HepG2 (cell line): ENCODE measurements around the gene UBE2M. TPM values are rescaled to one million over a fixed set of nuclear protein-coding genes. Genes with fewer than 3 reads are reported as not detected.

Source experiments
- CC2D1A ChIP-seq: sonication (generic); formaldehyde crosslinking; IDR thresholded peaks from 2 replicates; pipeline ENCODE4 v1.8.1; 2023; ENCODE audit warnings: mild to moderate bottlenecking, missing genetic modification reagents
- DNMT3B ChIP-seq: conservative IDR thresholded peaks from 2 replicates; pipeline ENCODE4 v1.6.1; 2016; ENCODE audit warnings: missing biosample characterization, control low read depth
- FUBP1 ChIP-seq: sonication (generic); formaldehyde crosslinking; IDR thresholded peaks from 2 replicates; pipeline ENCODE4 v1.5.1; 2020; ENCODE audit warnings: missing genetic modification reagents, mild to moderate bottlenecking, borderline replicate concordance
- GABPA ChIP-seq, 2 experiments: IDR thresholded peaks; 2 replicates each; pipeline ENCODE4 v1.6.1; 2011 to 2016; ENCODE audit warnings: low read depth in 2 of 2, low read length in 1 of 2, missing biosample characterization in 1 of 2, missing genetic modification characterization in 1 of 2
- GABPB1 ChIP-seq: IDR thresholded peaks from 2 replicates; pipeline ENCODE4 v1.6.1; 2016; ENCODE audit warnings: mild to moderate bottlenecking, missing genetic modification reagents, moderate library complexity, missing compliant biosample characterization
- GLI4 ChIP-seq: sonication (generic); formaldehyde crosslinking; IDR thresholded peaks from 2 replicates; pipeline ENCODE4 v1.5.1; 2020; ENCODE audit warnings: missing genetic modification reagents, mild to moderate bottlenecking, moderate library complexity, borderline replicate concordance
- KDM6A ChIP-seq: IDR thresholded peaks from 2 replicates; pipeline ENCODE4 v1.6.1; 2016; ENCODE audit warnings: low read depth
- MXD1 ChIP-seq: sonication (generic); formaldehyde crosslinking; IDR thresholded peaks from 2 replicates; pipeline ENCODE4 v1.4.0; 2020; ENCODE audit warnings: mild to moderate bottlenecking, missing genetic modification reagents
- RAD21 ChIP-seq: fragments of 450-650 bp; formaldehyde crosslinking; IDR thresholded peaks from 2 replicates; pipeline ENCODE4 v1.5.0; 2020; ENCODE audit warnings: mild to moderate bottlenecking
- SIX1 ChIP-seq: sonication (generic); formaldehyde crosslinking; IDR thresholded peaks from 2 replicates; pipeline ENCODE4 v1.4.0; 2020; ENCODE audit warnings: missing genetic modification reagents, borderline replicate concordance
- SP140L ChIP-seq: sonication (generic); formaldehyde crosslinking; IDR thresholded peaks from 2 replicates; pipeline ENCODE4 v1.4.0; 2020; ENCODE audit warnings: missing genetic modification reagents, borderline replicate concordance
- STAG1 ChIP-seq: sonication (generic); formaldehyde crosslinking; IDR thresholded peaks from 2 replicates; pipeline ENCODE4 v1.4.0; 2020; ENCODE audit warnings: missing genetic modification reagents
- SYNCRIP ChIP-seq: fragments of 200-400 bp; formaldehyde crosslinking; IDR thresholded peaks from 2 replicates; pipeline ENCODE4 v1.6.1; 2018; ENCODE audit warnings: mild to moderate bottlenecking, low read depth, low read length; ENCODE audit not compliant: insufficient read depth
- TSC22D2 ChIP-seq: sonication (generic); formaldehyde crosslinking; IDR thresholded peaks from 2 replicates; pipeline ENCODE4 v1.5.1; 2020; ENCODE audit warnings: missing genetic modification reagents, mild to moderate bottlenecking, borderline replicate concordance
- YY1 ChIP-seq: IDR thresholded peaks from 2 replicates; pipeline ENCODE4 v1.6.1; 2011; ENCODE audit warnings: low read length, low read depth, moderate library complexity, mild to moderate bottlenecking; ENCODE audit not compliant: insufficient read depth, insufficient replicate concordance
- ZBTB42 ChIP-seq: sonication (generic); formaldehyde crosslinking; IDR thresholded peaks from 2 replicates; pipeline ENCODE4 v1.5.0; 2020; ENCODE audit warnings: mild to moderate bottlenecking, missing genetic modification reagents
- ZNF17 ChIP-seq: sonication (generic); formaldehyde crosslinking; IDR thresholded peaks from 2 replicates; pipeline ENCODE4 v1.5.0; 2020; ENCODE audit warnings: mild to moderate bottlenecking, missing genetic modification reagents
- ZNF264 ChIP-seq: sonication (generic); formaldehyde crosslinking; IDR thresholded peaks from 2 replicates; pipeline ENCODE4 v1.4.0; 2020; ENCODE audit warnings: missing genetic modification reagents
- ZNF883 ChIP-seq: sonication (generic); formaldehyde crosslinking; IDR thresholded peaks from 2 replicates; pipeline ENCODE4 v1.5.1; 2020; ENCODE audit warnings: mild to moderate bottlenecking, missing genetic modification reagents; ENCODE audit errors: not compliant biosample characterization
- polyA plus RNA-seq, 8 experiments: library from polyadenylated mRNA; depleted of rRNA in 3 of 8; stranded (reverse) in 7 of 8; unstranded in 1 of 8; fragments of >200 nt; fragmentation: Illumina TruSeq in 4 of 8; extraction: Trizol in 4 of 8; gene quantifications; 2 replicates each; pipeline versions ENCODE4 v1.2.1 to v1.2.3, GENCODE V29; 2011 to 2016; ENCODE audit warnings: low read depth in 4 of 8, missing spikeins in 1 of 8, mixed read lengths in 1 of 8; ENCODE audit not compliant: insufficient read depth in 1 of 8
- total RNA-seq, 5 experiments: library from RNA; depleted of rRNA; stranded (reverse); fragments of >200 nt; fragmentation: Illumina TruSeq; extraction: Trizol; gene quantifications; 2 replicates each; pipeline ENCODE4 v1.2.3, GENCODE V29; 2016; ENCODE audit warnings: low read depth in 1 of 5
- TF ChIP-seq, protein P1 (sequence below): sonication (generic); formaldehyde crosslinking; IDR thresholded peaks from 2 replicates; pipeline ENCODE4 v1.5.0; 2020; ENCODE audit warnings: mild to moderate bottlenecking, missing genetic modification reagents
- TF ChIP-seq, protein P2 (sequence below): sonication (generic); formaldehyde crosslinking; IDR thresholded peaks from 2 replicates; pipeline ENCODE4 v1.5.0; 2020; ENCODE audit warnings: missing genetic modification reagents

Gene UBE2M
- total and polyA plus RNA-seq, 2 of the 13 experiments (the other 11 are each of a cell fraction or from before 2014, with no cell fraction given): 36.2 to 50.3 TPM

GRCh38 chr19:58581227-58582141, 23.1 kb upstream of the UBE2M start (continued):
- TF ChIP-seq YY1 (no peak), SYNCRIP (no peak), MXD1 (CRISPR knock-in tag) (no peak), SP140L (CRISPR knock-in tag) (no peak), ZNF17 (no peak), GABPB1 (0 out of 2 replicates have a peak, but pooled peaks have one; percentile 21), TSC22D2 (no peak), STAG1 (peak; percentile 35), ZNF264 (CRISPR knock-in tag) (no peak), KDM6A (no peak), ZBTB42 (no peak), ZNF883 (CRISPR knock-in tag) (no peak), RAD21 (CRISPR knock-in tag) (no peak), FUBP1 (no peak), SIX1 (CRISPR knock-in tag) (no peak), GLI4 (CRISPR knock-in tag) (no peak), DNMT3B (CRISPR knock-in tag) (no peak), CC2D1A (no peak), GABPA (IDR thresholded peaks at IDR 0.05; ENCODE audit: low read depth, low read length) (no peak), GABPA (CRISPR knock-in tag; IDR thresholded peaks at IDR 0.05; ENCODE audit: low read depth) (peak; percentile 48; the same call in 1 of the 2 replicates)
- TF ChIP-seq, protein P1, sequence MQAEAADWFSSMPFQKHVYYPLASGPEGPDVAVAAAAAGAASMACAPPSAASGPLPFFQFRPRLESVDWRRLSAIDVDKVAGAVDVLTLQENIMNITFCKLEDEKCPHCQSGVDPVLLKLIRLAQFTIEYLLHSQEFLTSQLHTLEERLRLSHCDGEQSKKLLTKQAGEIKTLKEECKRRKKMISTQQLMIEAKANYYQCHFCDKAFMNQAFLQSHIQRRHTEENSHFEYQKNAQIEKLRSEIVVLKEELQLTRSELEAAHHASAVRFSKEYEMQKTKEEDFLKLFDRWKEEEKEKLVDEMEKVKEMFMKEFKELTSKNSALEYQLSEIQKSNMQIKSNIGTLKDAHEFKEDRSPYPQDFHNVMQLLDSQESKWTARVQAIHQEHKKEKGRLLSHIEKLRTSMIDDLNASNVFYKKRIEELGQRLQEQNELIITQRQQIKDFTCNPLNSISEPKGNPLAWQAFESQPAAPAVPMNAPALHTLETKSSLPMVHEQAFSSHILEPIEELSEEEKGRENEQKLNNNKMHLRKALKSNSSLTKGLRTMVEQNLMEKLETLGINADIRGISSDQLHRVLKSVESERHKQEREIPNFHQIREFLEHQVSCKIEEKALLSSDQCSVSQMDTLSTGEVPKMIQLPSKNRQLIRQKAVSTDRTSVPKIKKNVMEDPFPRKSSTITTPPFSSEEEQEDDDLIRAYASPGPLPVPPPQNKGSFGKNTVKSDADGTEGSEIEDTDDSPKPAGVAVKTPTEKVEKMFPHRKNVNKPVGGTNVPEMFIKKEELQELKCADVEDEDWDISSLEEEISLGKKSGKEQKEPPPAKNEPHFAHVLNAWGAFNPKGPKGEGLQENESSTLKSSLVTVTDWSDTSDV (CRISPR knock-in tag): no peak
- TF ChIP-seq, protein P2, sequence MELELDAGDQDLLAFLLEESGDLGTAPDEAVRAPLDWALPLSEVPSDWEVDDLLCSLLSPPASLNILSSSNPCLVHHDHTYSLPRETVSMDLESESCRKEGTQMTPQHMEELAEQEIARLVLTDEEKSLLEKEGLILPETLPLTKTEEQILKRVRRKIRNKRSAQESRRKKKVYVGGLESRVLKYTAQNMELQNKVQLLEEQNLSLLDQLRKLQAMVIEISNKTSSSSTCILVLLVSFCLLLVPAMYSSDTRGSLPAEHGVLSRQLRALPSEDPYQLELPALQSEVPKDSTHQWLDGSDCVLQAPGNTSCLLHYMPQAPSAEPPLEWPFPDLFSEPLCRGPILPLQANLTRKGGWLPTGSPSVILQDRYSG (CRISPR knock-in tag): no peak
